Kidney (tissue), 14 donors: ENCODE results near the gene CHD2. TPM values are rescaled to one million over a fixed set of nuclear protein-coding genes. Genes with fewer than 3 reads are reported as not detected.

Experiments
- DNase-seq, 5 donors: peaks; one replicate each; pipeline ENCODE4 v3.0.0-alpha.2; 2013 to 2020
- FAIRE-seq: peaks from 2 replicates; lab custom pipeline; 2012; peaks lifted over from hg19 to GRCh38; lab: Jason Lieb, UNC
- H3K27ac ChIP-seq, 2 donors: one replicate each; pipeline ENCODE4 v1.7.0; 2013; ENCODE audit warnings: low read depth in 2 of 2, low read length in 2 of 2, inconsistent platforms in 1 of 2
- H3K27me3 ChIP-seq: one replicate; pipeline ENCODE4 v1.7.1; 2013; ENCODE audit warnings: low read length, inconsistent platforms; ENCODE audit not compliant: control insufficient read depth, insufficient read depth
- H3K36me3 ChIP-seq, 3 donors: one replicate each; pipeline versions ENCODE4 v1.7.0 to v1.7.1; 2013; ENCODE audit warnings: low read length in 3 of 3, control low read depth in 1 of 3, inconsistent platforms in 1 of 3; ENCODE audit not compliant: insufficient read depth in 3 of 3, control insufficient read depth in 2 of 3
- H3K4me1 ChIP-seq, 3 donors: one replicate each; pipeline versions ENCODE4 v1.7.0 to v1.7.1; 2013; ENCODE audit warnings: low read length in 3 of 3, inconsistent platforms in 1 of 3, low read depth in 1 of 3; ENCODE audit not compliant: control insufficient read depth in 2 of 3, insufficient read depth in 2 of 3
- H3K4me3 ChIP-seq, 3 donors: one replicate each; pipeline versions ENCODE4 v1.7.0 to v1.8.1; 2013; ENCODE audit warnings: low read length in 3 of 3, control low read depth in 1 of 3, inconsistent platforms in 1 of 3
- H3K9ac ChIP-seq, 3 donors: one replicate each; pipeline versions ENCODE4 v1.7.0 to v1.7.1; 2013; ENCODE audit warnings: low read length in 3 of 3, control low read depth in 1 of 3, inconsistent platforms in 1 of 3
- H3K9me3 ChIP-seq, 3 donors: one replicate each; pipeline versions ENCODE4 v1.7.0 to v1.7.1; 2013; ENCODE audit warnings: low read length in 3 of 3, control low read depth in 1 of 3, inconsistent platforms in 1 of 3; ENCODE audit not compliant: control insufficient read depth in 2 of 3, insufficient read depth in 1 of 3
- CTCF ChIP-seq: IDR thresholded peaks from 3 replicates; pipeline ENCODE4 v1.5.1; 2012; ENCODE audit warnings: mild to moderate bottlenecking, moderate library complexity, borderline replicate concordance; ENCODE audit not compliant: insufficient read depth; ENCODE audit errors: extremely low read depth
- intact Hi-C: fragments of 100-400 bp; cut with DNase I; formaldehyde crosslinking; loops from one replicate; pipeline ENCODE4 v1.11.1; 2022
- polyA plus RNA-seq: library from polyadenylated mRNA; stranded (reverse); fragments of 350-450 nt; fragmentation: Illumina TruSeq; extraction: RNeasy Lipid Tissue Mini Kit (QIAGEN cat#74804); gene quantifications from one replicate; pipeline ENCODE4 v1.2.3, GENCODE V29; 2014; ENCODE audit warnings: low read depth, low replicate concordance; ENCODE audit not compliant: insufficient read depth
- total RNA-seq: library from RNA; stranded (reverse); fragmentation: NEBNext Ultra II Directional; extraction: Animal tissue kit (Norgen Biotek cat#: 25700); gene quantifications from one replicate; pipeline ENCODE4 v1.2.1, GENCODE V29; 2021
- donor health status: control.
- donor health status: control.
- donor health status: control.
- donor health status: control.
- donor health status: control.
- donor health status: DM: yes; HTN: yes; CAD: no.
- donor health status: Normal renal cell carcinoma (clear cell type).

CHD2 gene
- total and polyA plus RNA-seq, 2 donors from 2014 or later, result 22.5 to 137 TPM

- intact Hi-C loops, result loop anchor here (5.0 kb wide), 1 partner anchor 1088 kb away; no protein-coding TSS in a partner anchor
- no peaks in the 10 kb centered on the region for H3K9me3 ChIP-seq
- H3K36me3 ChIP-seq, result no peaks in the 10 kb centered on the region
- no peak overlapping the region for H3K9ac ChIP-seq
- no peak overlapping the region for H3K4me3 ChIP-seq
- TF ChIP-seq CTCF, result no peak
- FAIRE-seq (no peak), DNase-seq (peak in 2 of 5 donors; percentile 15 to 21)
- H3K27me3 ChIP-seq, result no peaks in the 10 kb centered on the region
- H3K27ac ChIP-seq, result no peak overlapping the region
- H3K4me1 ChIP-seq, result peaks cover 0 to 8% (median 0%) of the 10 kb centered on the region in 3 donors
These were observed 134.4 kb downstream of the CHD2 start for GRCh38 chr15:93034512-93034911.

GRCh38 chr15:93035092-93035915 lies 135.2 kb downstream of the CHD2 start:
- Histone ChIP-seq H3K36me3 (no peaks in the 10 kb centered on the region), H3K27me3 (no peaks in the 10 kb centered on the region), H3K4me3 (no peak overlapping the region), H3K4me1 (peaks cover 0 to 6% (median 0%) of the 10 kb centered on the region in 3 donors), H3K27ac (no peak overlapping the region), H3K9ac (no peak overlapping the region), H3K9me3 (no peaks in the 10 kb centered on the region)
- FAIRE-seq, result no peak
- peak in 2 of 5 donors; percentile 8 to 21 for DNase-seq
- intact Hi-C loops, result no loop called here
- no peak for TF ChIP-seq CTCF

GRCh38 chr15:93035953-93036810 lies 136.1 kb downstream of the CHD2 start:
- Histone ChIP-seq H3K27ac (no peak overlapping the region), H3K4me1 (no peaks in the 10 kb centered on the region), H3K9ac (no peak overlapping the region), H3K9me3 (no peaks in the 10 kb centered on the region), H3K4me3 (no peak overlapping the region), H3K36me3 (no peaks in the 10 kb centered on the region), H3K27me3 (no peaks in the 10 kb centered on the region)
- intact Hi-C loops, result no loop called here
- FAIRE-seq (no peak), DNase-seq (peak; percentile 56 to 78 (median 72))
- TF ChIP-seq CTCF, result peak; percentile 61
